Measurements from ENCODE around the gene GABPA. TPM values are rescaled to one million over a fixed set of nuclear protein-coding genes. Genes with fewer than 3 reads are reported as not detected.

GABPA gene
- total RNA-seq, 3 donors from 2014 or later: 21.9 to 26.5 (median 24.8) TPM

DNA sequence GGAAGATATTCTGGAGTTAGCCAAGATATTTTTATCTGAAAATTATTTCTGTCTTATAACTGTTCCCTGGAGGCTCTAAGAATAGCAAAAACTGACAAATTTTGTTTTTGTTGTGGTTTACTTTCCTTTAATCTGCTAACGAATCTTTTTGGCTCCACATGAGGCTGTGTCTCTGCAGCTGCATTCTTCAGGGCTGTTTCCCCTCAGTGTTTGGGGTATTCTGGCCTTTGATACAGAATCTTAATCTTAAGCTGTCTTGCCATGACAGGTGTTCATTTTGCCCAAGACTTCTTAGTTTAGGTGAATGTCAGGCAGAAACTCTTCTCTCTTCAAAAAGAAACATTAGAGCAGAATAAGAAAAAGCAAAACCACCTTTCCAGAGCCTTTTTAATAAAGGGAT, 83.8 kb downstream of the GABPA start:
- H3K9me3 ChIP-seq: no peaks in the 10 kb centered on the region
- intact Hi-C loops (cut with DNase I, micrococcal nuclease): no loop called here
- DNase-seq (no peak), ATAC-seq (no peak)
- H3K4me1 ChIP-seq (ENCODE audit: low read depth): no peaks in the 10 kb centered on the region
- no peak overlapping the region for H3K4me3 ChIP-seq
- no peak for TF ChIP-seq CTCF (IDR thresholded peaks at IDR 0.05)
- no peaks in the 10 kb centered on the region for H3K36me3 ChIP-seq (ENCODE audit: low read depth)

Other genes starting within 250 kb of the GABPA start
- 10 to 100 TPM; 21.6 to 27.9 (median 22.1) TPM for gene MRPL39, start 127.5 kb upstream of the GABPA start, total RNA-seq
- 10 to 100 TPM in 1 of 3 donors, 1 to 10 TPM in 2; 6.5 to 23.0 (median 8.3) TPM for gene JAM2, start 95.7 kb upstream of the GABPA start, total RNA-seq
- gene ATP5PF, start 68 bp upstream of the GABPA start, total RNA-seq: 100 to 1,000 TPM; 159 to 215 (median 205) TPM

Data from mucosa of descending colon (tissue), 3 donors.